K562 (cell line): ENCODE results near the gene POMGNT2. TPM values are rescaled to one million over a fixed set of nuclear protein-coding genes. Genes with fewer than 3 reads are reported as not detected.

ENCODE experiments used
- ATAC-seq: fragments of 200-7000 bp; cut with Tn5 transposase; 3 replicates; pipeline ENCODE4 v1.9.1; 2020; ENCODE audit warnings: moderate library complexity
- BruUV-seq: library from RNA; stranded (reverse); fragments of 400-500 nt; replicated peaks from 2 replicates; lab custom pipeline; 2021; lab: Mats Ljungman, UMichigan
- CTCF ChIA-PET: fragments of 300-600 bp; formaldehyde crosslinking; extraction: SDS; loops from one replicate; lab custom pipeline; 2021; ENCODE audit warnings: low intra/inter-chr PET ratio; lab: Yijun Ruan, JAX
- POLR2A ChIA-PET: fragments of 300-600, 350-650 bp; sonication (Branson Sonifier 250); formaldehyde crosslinking; extraction: SDS; loops from one replicate; lab custom pipeline; 2021; ENCODE audit warnings: antibody characterized with exemption, inconsistent platforms; lab: Yijun Ruan, JAX
- DNase-seq, 4 experiments: peaks; one replicate each; pipeline versions ENCODE4 v3.0.0 to v3.0.0-alpha.2; 2011 to 2018; ENCODE audit warnings: low spot score in 3 of 4, mixed read lengths in 3 of 4; ENCODE audit errors: extremely low read depth in 1 of 4
- FAIRE-seq: peaks from 2 replicates; lab custom pipeline; 2011; peaks lifted over from hg19 to GRCh38; lab: Jason Lieb, UNC
- H2AFZ ChIP-seq: 2 replicates; pipeline ENCODE4 v1.6.0; 2011; ENCODE audit warnings: low read depth, low read length, control low read depth, inconsistent platforms
- H3K27ac ChIP-seq: fragments of 200-600 bp; 3 replicates; pipeline ENCODE4 v1.8.0; 2011; ENCODE audit warnings: low read depth, mild to moderate bottlenecking, control low read depth, inconsistent platforms, low read length, moderate library complexity, mixed read lengths; ENCODE audit errors: extremely low read depth
- H3K27me3 ChIP-seq, 2 experiments: fragments of 300-600 bp in 1 of 2; 2 replicates in 1 of 2; 3 replicates in 1 of 2; pipeline versions ENCODE4 v1.6.0 to v1.8.0; 2011; ENCODE audit warnings: inconsistent platforms in 2 of 2, low read length in 2 of 2, mild to moderate bottlenecking in 1 of 2, mixed read lengths in 1 of 2, moderate library complexity in 1 of 2; ENCODE audit not compliant: control insufficient read depth in 2 of 2, insufficient read depth in 2 of 2
- H3K36me3 ChIP-seq: fragments of 300-600 bp; 3 replicates; pipeline ENCODE4 v1.8.0; 2011; ENCODE audit warnings: mild to moderate bottlenecking, low read length, inconsistent platforms; ENCODE audit not compliant: control insufficient read depth, insufficient read depth
- H3K4me1 ChIP-seq, 2 experiments: fragments of 200-600 bp in 1 of 2; replicated peaks in 1 of 2; 2 replicates in 1 of 2; 3 replicates in 1 of 2; pipeline versions ENCODE4 v1.5.1 to v1.8.0; 2011; ENCODE audit warnings: inconsistent platforms in 2 of 2, low read length in 2 of 2, mild to moderate bottlenecking in 1 of 2, mixed read lengths in 1 of 2, moderate library complexity in 1 of 2; ENCODE audit not compliant: control insufficient read depth in 2 of 2, insufficient read depth in 2 of 2
- H3K4me2 ChIP-seq: 2 replicates; pipeline ENCODE4 v1.6.1; 2011; ENCODE audit warnings: low read length, control low read depth, inconsistent platforms, mixed read lengths; ENCODE audit not compliant: insufficient read depth
- H3K4me3 ChIP-seq: fragments of 200-600 bp; sonication (generic), shearing (Covaris generic); 2 replicates; pipeline ENCODE4 v1.5.1; 2016; ENCODE audit warnings: control low read depth, inconsistent platforms
- H3K79me2 ChIP-seq: fragments of 200-600 bp; 3 replicates; pipeline ENCODE4 v1.8.0; 2011; ENCODE audit warnings: low read length, inconsistent platforms; ENCODE audit not compliant: control insufficient read depth, insufficient read depth
- H3K9ac ChIP-seq, 2 experiments: 2 replicates each; pipeline versions ENCODE4 v1.6.0 to v1.6.1; 2011; ENCODE audit warnings: low read depth in 2 of 2, low read length in 2 of 2, control low read depth in 1 of 2, inconsistent platforms in 1 of 2, mild to moderate bottlenecking in 1 of 2, mixed read lengths in 1 of 2; ENCODE audit not compliant: insufficient read depth in 1 of 2
- H3K9me1 ChIP-seq: one replicate; pipeline ENCODE4 v1.6.0; 2011; ENCODE audit warnings: inconsistent platforms, mild to moderate bottlenecking, low read length, moderate library complexity; ENCODE audit not compliant: control insufficient read depth, insufficient read depth
- H3K9me3 ChIP-seq: replicated peaks from 2 replicates; pipeline ENCODE4 v1.5.1; 2011; ENCODE audit warnings: low read depth, low read length, inconsistent platforms; ENCODE audit not compliant: control insufficient read depth, insufficient read depth
- H4K20me1 ChIP-seq: replicated peaks from 2 replicates; pipeline ENCODE4 v1.6.1; 2011; ENCODE audit warnings: low read length, inconsistent platforms, mixed read lengths; ENCODE audit not compliant: control insufficient read depth, insufficient read depth
- ETS2 ChIP-seq: IDR thresholded peaks from 2 replicates; pipeline ENCODE4 v1.6.1; 2016; ENCODE audit warnings: borderline replicate concordance, missing genetic modification characterization, mild to moderate bottlenecking, moderate library complexity, missing compliant biosample characterization; ENCODE audit not compliant: poor library complexity, severe bottlenecking
- HDGF ChIP-seq: fragments of 450-650 bp; IDR thresholded peaks from 2 replicates; pipeline ENCODE4 v1.6.1; 2016
- KDM2B ChIP-seq: fragments of 250-450 bp; sonication (Bioruptor Pico); IDR thresholded peaks from 2 replicates; pipeline ENCODE4 v1.8.0; 2021; ENCODE audit warnings: mild to moderate bottlenecking, moderate library complexity
- MTA1 ChIP-seq: fragments of 450-650 bp; IDR thresholded peaks from 2 replicates; pipeline ENCODE4 v1.6.1; 2017; ENCODE audit warnings: borderline replicate concordance
- NFATC3 ChIP-seq: fragments of 450-650 bp; IDR thresholded peaks from 2 replicates; pipeline ENCODE4 v1.6.1; 2017; ENCODE audit warnings: mild to moderate bottlenecking
- PHF20 ChIP-seq: fragments of 450-650 bp; IDR thresholded peaks from 2 replicates; pipeline ENCODE4 v1.6.1; 2018; ENCODE audit not compliant: partially characterized antibody
- SIX5 ChIP-seq, 2 experiments: IDR thresholded peaks; 2 replicates each; pipeline ENCODE4 v1.6.1; 2011; ENCODE audit warnings: low read length in 2 of 2, borderline replicate concordance in 1 of 2, low read depth in 1 of 2, mild to moderate bottlenecking in 1 of 2, moderate library complexity in 1 of 2; ENCODE audit not compliant: insufficient read depth in 1 of 2
- TCF7 ChIP-seq: sonication (generic); IDR thresholded peaks from 2 replicates; pipeline ENCODE4 v1.6.1; 2016; ENCODE audit warnings: antibody characterized with exemption, borderline replicate concordance
- ZFP1 ChIP-seq: fragments of 450-650 bp; formaldehyde crosslinking; IDR thresholded peaks from 2 replicates; pipeline ENCODE4 v1.4.0; 2020; ENCODE audit warnings: mild to moderate bottlenecking, mixed read lengths
- ZKSCAN1 ChIP-seq: fragments of 150-350 bp; IDR thresholded peaks from 2 replicates; pipeline ENCODE4 v1.6.1; 2016; ENCODE audit warnings: low read depth, low read length
- ZNF57 ChIP-seq: fragments of 450-650 bp; formaldehyde crosslinking; IDR thresholded peaks from 2 replicates; pipeline ENCODE4 v1.4.0; 2020; ENCODE audit warnings: mild to moderate bottlenecking, moderate library complexity
- ZNF696 ChIP-seq: fragments of 250-450 bp; sonication (Bioruptor Pico); conservative IDR thresholded peaks from 2 replicates; pipeline ENCODE4 v1.4.0; 2020; ENCODE audit warnings: mild to moderate bottlenecking, moderate library complexity
- ZSCAN32 ChIP-seq: fragments of 450-650 bp; formaldehyde crosslinking; IDR thresholded peaks from 2 replicates; pipeline ENCODE4 v1.4.0; 2020; ENCODE audit warnings: mild to moderate bottlenecking, moderate library complexity
- WGBS: fragments of 100-300 bp; shearing (Covaris generic); methylation state at CpG from one replicate; pipeline ENCODE4 v1.1.6; 2016; ENCODE audit warnings: low coverage, mixed read lengths; ENCODE audit not compliant: insufficient coverage; ENCODE audit errors: missing lambda C conversion rate; 5-methylcytosine and 5-hydroxymethylcytosine counted together
- in situ Hi-C: fragments of 300-500 bp; cut with MboI; formaldehyde crosslinking; loops from 4 replicates; pipeline ENCODE4 v1.15.0; 2018; ENCODE audit warnings: inconsistent platforms, mixed read lengths
- intact Hi-C: fragments of 100-400 bp; cut with micrococcal nuclease; formaldehyde crosslinking; loops from 2 replicates; pipeline ENCODE4 v1.14.2; 2022
- polyA plus RNA-seq, 8 experiments: library from polyadenylated mRNA; depleted of rRNA in 4 of 8; stranded (reverse) in 5 of 8; unstranded in 3 of 8; fragments of >200 nt; fragmentation: Nextera tagmentation in 2 of 8; fragmentation: Illumina TruSeq in 1 of 8; extraction: Ambion mirVana in 2 of 8; extraction: Trizol in 1 of 8; gene quantifications; 2 replicates each; pipeline versions ENCODE4 v1.2.1 to v1.2.3, GENCODE V29; 2011 to 2014; ENCODE audit warnings: inconsistent platforms in 1 of 8, missing spikeins in 1 of 8
- total RNA-seq, 7 experiments: library from RNA; depleted of rRNA in 6 of 7; stranded (reverse); fragments of >200 nt in 6 of 7; fragmentation: Illumina TruSeq in 2 of 7; extraction: Trizol in 2 of 7; gene quantifications; 2 replicates each; pipeline versions ENCODE4 v1.2.1 to v1.2.3, GENCODE V29; 2011 to 2021; ENCODE audit warnings: low replicate concordance in 1 of 7
- TF ChIP-seq, protein P1 (sequence below): fragments of 450-650 bp; IDR thresholded peaks from 2 replicates; pipeline ENCODE4 v1.6.1; 2016; ENCODE audit warnings: mild to moderate bottlenecking
- TF ChIP-seq, protein P2 (sequence below): fragments of 450-650 bp; IDR thresholded peaks from 2 replicates; pipeline ENCODE4 v1.6.1; 2016; ENCODE audit warnings: low read depth, mild to moderate bottlenecking, moderate library complexity
- TF ChIP-seq, protein P3 (sequence below): fragments of 250-450 bp; sonication (Bioruptor Pico); IDR thresholded peaks from 2 replicates; pipeline ENCODE4 v1.4.0; 2020
- TF ChIP-seq, protein P4 (sequence below): fragments of 200-800 bp; sonication (Bioruptor generic); IDR thresholded peaks from 2 replicates; pipeline ENCODE4 v1.6.1; 2017; ENCODE audit warnings: missing genetic modification characterization, missing compliant biosample characterization

POMGNT2 gene
- total and polyA plus RNA-seq, 9 of the 15 experiments (the other 6 are each of a cell fraction or from before 2014, with no cell fraction given): 0.65 to 14.1 (median 10.3) TPM

DNA sequence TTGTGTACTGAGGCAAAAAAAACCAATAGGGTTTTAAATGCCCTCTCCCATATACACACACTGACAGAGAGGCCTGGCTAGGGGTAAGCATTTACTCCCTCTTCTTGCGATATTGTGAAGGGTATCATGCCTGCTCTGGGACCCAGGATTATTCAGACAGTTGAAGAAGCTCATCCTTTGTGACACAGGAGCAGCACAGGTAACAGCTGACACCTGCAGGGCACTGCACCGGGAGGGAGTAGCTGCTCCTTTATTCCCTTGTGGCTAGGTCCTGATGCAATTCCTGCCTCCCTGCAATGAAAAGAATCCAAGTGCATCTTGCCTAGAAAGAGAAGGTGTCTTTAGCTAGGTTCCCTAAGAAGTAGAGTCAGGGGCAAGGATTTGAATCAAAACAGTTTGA is 23.4 kb downstream of the POMGNT2 start:
- peaks cover 10% of the 10 kb centered on the region; the same call in 1 of the 3 replicates for H3K36me3 ChIP-seq
- ChIA-PET CTCF (no interaction called here), POLR2A (interaction anchor here (0.7 to 1.3 kb wide), 2 partner anchors 10 to 23 kb away, joined by 3 to 4 read pairs; no protein-coding TSS in a partner anchor)
- H3K9me1 ChIP-seq: no peaks in the 10 kb centered on the region
- H4K20me1 ChIP-seq: no peaks in the 10 kb centered on the region; the same call in 1 of the 2 replicates
- in situ Hi-C loops: no loop called here
- BruUV-seq: no TSS peak
- no peak overlapping the region for H3K9ac ChIP-seq
- H3K4me2 ChIP-seq: no peak overlapping the region
- no peak overlapping the region for H3K27ac ChIP-seq
- H3K4me3 ChIP-seq: no peak overlapping the region
- no peaks in the 10 kb centered on the region for H3K27me3 ChIP-seq
- TF ChIP-seq NFATC3 (no peak), ZNF696 (CRISPR knock-in tag) (no peak), TCF7 (no peak), HDGF (no peak), KDM2B (no peak), ZFP1 (CRISPR knock-in tag) (no peak), ZKSCAN1 (no peak), ZSCAN32 (CRISPR knock-in tag) (no peak), MTA1 (no peak), ZNF57 (CRISPR knock-in tag) (no peak), SIX5 (IDR thresholded peaks at IDR 0.05; ENCODE audit: borderline replicate concordance in 1 of 2, insufficient read depth in 1 of 2, low read depth in 1 of 2, low read length in 2 of 2) (no peak), ETS2 (no peak), PHF20 (no peak)
- TF ChIP-seq, protein P1, sequence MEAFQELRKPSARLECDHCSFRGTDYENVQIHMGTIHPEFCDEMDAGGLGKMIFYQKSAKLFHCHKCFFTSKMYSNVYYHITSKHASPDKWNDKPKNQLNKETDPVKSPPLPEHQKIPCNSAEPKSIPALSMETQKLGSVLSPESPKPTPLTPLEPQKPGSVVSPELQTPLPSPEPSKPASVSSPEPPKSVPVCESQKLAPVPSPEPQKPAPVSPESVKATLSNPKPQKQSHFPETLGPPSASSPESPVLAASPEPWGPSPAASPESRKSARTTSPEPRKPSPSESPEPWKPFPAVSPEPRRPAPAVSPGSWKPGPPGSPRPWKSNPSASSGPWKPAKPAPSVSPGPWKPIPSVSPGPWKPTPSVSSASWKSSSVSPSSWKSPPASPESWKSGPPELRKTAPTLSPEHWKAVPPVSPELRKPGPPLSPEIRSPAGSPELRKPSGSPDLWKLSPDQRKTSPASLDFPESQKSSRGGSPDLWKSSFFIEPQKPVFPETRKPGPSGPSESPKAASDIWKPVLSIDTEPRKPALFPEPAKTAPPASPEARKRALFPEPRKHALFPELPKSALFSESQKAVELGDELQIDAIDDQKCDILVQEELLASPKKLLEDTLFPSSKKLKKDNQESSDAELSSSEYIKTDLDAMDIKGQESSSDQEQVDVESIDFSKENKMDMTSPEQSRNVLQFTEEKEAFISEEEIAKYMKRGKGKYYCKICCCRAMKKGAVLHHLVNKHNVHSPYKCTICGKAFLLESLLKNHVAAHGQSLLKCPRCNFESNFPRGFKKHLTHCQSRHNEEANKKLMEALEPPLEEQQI: no peak
- TF ChIP-seq, protein P2, sequence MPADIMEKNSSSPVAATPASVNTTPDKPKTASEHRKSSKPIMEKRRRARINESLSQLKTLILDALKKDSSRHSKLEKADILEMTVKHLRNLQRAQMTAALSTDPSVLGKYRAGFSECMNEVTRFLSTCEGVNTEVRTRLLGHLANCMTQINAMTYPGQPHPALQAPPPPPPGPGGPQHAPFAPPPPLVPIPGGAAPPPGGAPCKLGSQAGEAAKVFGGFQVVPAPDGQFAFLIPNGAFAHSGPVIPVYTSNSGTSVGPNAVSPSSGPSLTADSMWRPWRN: no peak
- TF ChIP-seq, protein P3, sequence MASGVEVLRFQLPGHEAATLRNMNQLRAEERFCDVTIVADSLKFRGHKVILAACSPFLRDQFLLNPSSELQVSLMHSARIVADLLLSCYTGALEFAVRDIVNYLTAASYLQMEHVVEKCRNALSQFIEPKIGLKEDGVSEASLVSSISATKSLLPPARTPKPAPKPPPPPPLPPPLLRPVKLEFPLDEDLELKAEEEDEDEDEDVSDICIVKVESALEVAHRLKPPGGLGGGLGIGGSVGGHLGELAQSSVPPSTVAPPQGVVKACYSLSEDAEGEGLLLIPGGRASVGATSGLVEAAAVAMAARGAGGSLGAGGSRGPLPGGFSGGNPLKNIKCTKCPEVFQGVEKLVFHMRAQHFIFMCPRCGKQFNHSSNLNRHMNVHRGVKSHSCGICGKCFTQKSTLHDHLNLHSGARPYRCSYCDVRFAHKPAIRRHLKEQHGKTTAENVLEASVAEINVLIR (CRISPR knock-in tag): no peak
- TF ChIP-seq, protein P4, sequence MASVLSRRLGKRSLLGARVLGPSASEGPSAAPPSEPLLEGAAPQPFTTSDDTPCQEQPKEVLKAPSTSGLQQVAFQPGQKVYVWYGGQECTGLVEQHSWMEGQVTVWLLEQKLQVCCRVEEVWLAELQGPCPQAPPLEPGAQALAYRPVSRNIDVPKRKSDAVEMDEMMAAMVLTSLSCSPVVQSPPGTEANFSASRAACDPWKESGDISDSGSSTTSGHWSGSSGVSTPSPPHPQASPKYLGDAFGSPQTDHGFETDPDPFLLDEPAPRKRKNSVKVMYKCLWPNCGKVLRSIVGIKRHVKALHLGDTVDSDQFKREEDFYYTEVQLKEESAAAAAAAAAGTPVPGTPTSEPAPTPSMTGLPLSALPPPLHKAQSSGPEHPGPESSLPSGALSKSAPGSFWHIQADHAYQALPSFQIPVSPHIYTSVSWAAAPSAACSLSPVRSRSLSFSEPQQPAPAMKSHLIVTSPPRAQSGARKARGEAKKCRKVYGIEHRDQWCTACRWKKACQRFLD: no peak
- TF ChIP-seq, all 486 proteins: peak for 0
- Histone ChIP-seq H3K4me1 (peaks cover 5 to 10% of the 10 kb centered on the region in 2 experiments; a peak in 4 of 5 replicates), H3K79me2 (no peaks in the 10 kb centered on the region), H2AFZ (no peak overlapping the region), H3K9me3 (no peaks in the 10 kb centered on the region)
- no peak for FAIRE-seq
- no peak for DNase-seq
- intact Hi-C loops: no loop called here
- no peak for ATAC-seq
- 43% methylated on average over 2 of the region's 2 CpGs for WGBS
